Hepatocyte (in vitro differentiated cells): ENCODE measurements around the gene PDE4D. TPM values are rescaled to one million over a fixed set of nuclear protein-coding genes. Genes with fewer than 3 reads are reported as not detected.

Experiments used
- DNase-seq: peaks from one replicate; pipeline ENCODE4 v3.0.0-alpha.2; 2016; ENCODE audit warnings: low spot score
- H2AFZ ChIP-seq: fragments of 200-600 bp; sonication (generic); 2 replicates; pipeline ENCODE4 v1.6.0; 2016; ENCODE audit warnings: antibody characterized with exemption, mild to moderate bottlenecking
- H3K27ac ChIP-seq: fragments of 200-600 bp; sonication (generic); 2 replicates; pipeline ENCODE4 v1.5.1; 2016; ENCODE audit warnings: mild to moderate bottlenecking
- H3K27me3 ChIP-seq: fragments of 200-600 bp; sonication (generic); 2 replicates; pipeline ENCODE4 v1.6.1; 2016
- H3K36me3 ChIP-seq: fragments of 200-600 bp; sonication (generic); replicated peaks from 2 replicates; pipeline ENCODE4 v1.5.1; 2016; ENCODE audit warnings: low read depth; ENCODE audit not compliant: insufficient read depth
- H3K4me1 ChIP-seq: fragments of 200-600 bp; sonication (generic); 2 replicates; pipeline ENCODE4 v1.5.1; 2016; ENCODE audit warnings: mild to moderate bottlenecking, moderate library complexity; ENCODE audit not compliant: insufficient read depth
- H3K4me2 ChIP-seq: fragments of 200-600 bp; sonication (generic); 2 replicates; pipeline ENCODE4 v1.6.0; 2016
- H3K4me3 ChIP-seq: fragments of 200-600 bp; sonication (generic); 2 replicates; pipeline ENCODE4 v1.5.1; 2016; ENCODE audit warnings: mild to moderate bottlenecking
- H3K79me2 ChIP-seq: fragments of 200-600 bp; sonication (generic); 2 replicates; pipeline ENCODE4 v1.6.0; 2017; ENCODE audit warnings: mild to moderate bottlenecking
- H3K9me2 ChIP-seq: fragments of 200-600 bp; sonication (generic); replicated peaks from 2 replicates; pipeline ENCODE4 v1.6.0; 2017; ENCODE audit warnings: mild to moderate bottlenecking; ENCODE audit not compliant: insufficient read depth
- H3K9me3 ChIP-seq: fragments of 200-600 bp; sonication (generic); 2 replicates; pipeline ENCODE4 v1.5.1; 2016; ENCODE audit warnings: low read depth, mild to moderate bottlenecking
- H4K20me1 ChIP-seq: fragments of 200-600 bp; sonication (generic); 2 replicates; pipeline ENCODE4 v1.6.0; 2016; ENCODE audit warnings: mild to moderate bottlenecking; ENCODE audit not compliant: insufficient read depth, poor library complexity, severe bottlenecking
- CTCF ChIP-seq: fragments of 200-600 bp; sonication (generic); IDR thresholded peaks from 2 replicates; pipeline ENCODE4 v1.5.1; 2016; ENCODE audit warnings: antibody characterized with exemption, mild to moderate bottlenecking; ENCODE audit not compliant: poor library complexity
- EZH2 ChIP-seq: fragments of 200-600 bp; sonication (generic); IDR thresholded peaks from 2 replicates; pipeline ENCODE4 v1.6.1; 2016; ENCODE audit warnings: antibody characterized with exemption, mild to moderate bottlenecking, borderline replicate concordance
- EZH2phosphoT487 ChIP-seq: fragments of 200-600 bp; sonication (generic); IDR thresholded peaks from one replicate; pipeline ENCODE4 v1.6.1; 2018; ENCODE audit warnings: antibody characterized with exemption, mild to moderate bottlenecking, low read depth, moderate library complexity; ENCODE audit not compliant: unreplicated experiment, severe bottlenecking
- WGBS: methylation state at CpG from one replicate; pipeline ENCODE4 v1.1.6; 2016; ENCODE audit warnings: low lambda C conversion rate; ENCODE audit errors: missing lambda C conversion rate; 5-methylcytosine and 5-hydroxymethylcytosine counted together
- polyA plus RNA-seq: library from polyadenylated mRNA; unstranded; fragments of >200 nt; fragmentation: Nextera tagmentation; extraction: Ambion mirVana; gene quantifications from 2 replicates; pipeline ENCODE4 v1.2.1, GENCODE V29; 2016
- total RNA-seq: library from RNA; depleted of rRNA; stranded (reverse); fragments of >200 nt; gene quantifications from 2 replicates; pipeline ENCODE4 v1.2.3, GENCODE V29; 2014

The PDE4D gene
- total and polyA plus RNA-seq, 2 experiments from 2014 or later = 14.5 to 45.2 TPM

GRCh38 chr5:59088546-59088945 lies 805.0 kb downstream of the PDE4D start:
- Histone ChIP-seq H3K4me3 (no peak overlapping the region), H4K20me1 (no peaks in the 10 kb centered on the region), H3K36me3 (no peaks in the 10 kb centered on the region), H3K27ac (no peak overlapping the region), H3K27me3 (no peaks in the 10 kb centered on the region), H3K9me2 (no peaks in the 10 kb centered on the region), H3K9me3 (no peaks in the 10 kb centered on the region), H3K79me2 (no peaks in the 10 kb centered on the region), H3K4me1 (peaks cover 7% of the 10 kb centered on the region), H3K4me2 (no peak overlapping the region), H2AFZ (no peak overlapping the region)
- DNase-seq = no peak
- no peak for TF ChIP-seq EZH2phosphoT487
- TF ChIP-seq CTCF = no peak
- no peak for TF ChIP-seq EZH2

- H3K9me2 ChIP-seq = no peaks in the 10 kb centered on the region
- no peak overlapping the region for H3K4me2 ChIP-seq
- H3K9me3 ChIP-seq = no peaks in the 10 kb centered on the region
- H4K20me1 ChIP-seq = no peaks in the 10 kb centered on the region
- no peak overlapping the region for H2AFZ ChIP-seq
- H3K36me3 ChIP-seq = no peaks in the 10 kb centered on the region
- no peak for TF ChIP-seq EZH2phosphoT487
- TF ChIP-seq CTCF = no peak
- no peak for TF ChIP-seq EZH2
- H3K79me2 ChIP-seq = no peaks in the 10 kb centered on the region
- no peaks in the 10 kb centered on the region for H3K4me1 ChIP-seq
- H3K4me3 ChIP-seq = no peak overlapping the region
- no peak for DNase-seq
- 58% methylated on average over 1 of the region's 1 CpG for WGBS
- no peak overlapping the region for H3K27ac ChIP-seq
- H3K27me3 ChIP-seq = no peaks in the 10 kb centered on the region
Observed at GRCh38 chr5:59086024-59086423, 807.5 kb downstream of the PDE4D start.

GRCh38 chr5:59081693-59082092 lies 811.8 kb downstream of the PDE4D start:
- WGBS = 81% methylated on average over 1 of the region's 1 CpG
- Histone ChIP-seq H4K20me1 (no peaks in the 10 kb centered on the region), H3K4me1 (no peaks in the 10 kb centered on the region), H3K4me2 (no peak overlapping the region), H3K9me2 (no peaks in the 10 kb centered on the region), H3K36me3 (no peaks in the 10 kb centered on the region), H3K4me3 (no peak overlapping the region), H2AFZ (no peak overlapping the region), H3K79me2 (no peaks in the 10 kb centered on the region), H3K27me3 (no peaks in the 10 kb centered on the region), H3K27ac (no peak overlapping the region), H3K9me3 (no peaks in the 10 kb centered on the region)
- TF ChIP-seq EZH2 (no peak), CTCF (no peak), EZH2phosphoT487 (no peak)
- no peak for DNase-seq
